Adrenal gland (tissue), 12 donors: ENCODE results near the gene TRIP11. TPM values are rescaled to one million over a fixed set of nuclear protein-coding genes. Genes with fewer than 3 reads are reported as not detected.

Experiments
- DNase-seq, 7 donors: peaks; one replicate each; pipeline ENCODE4 v3.0.0-alpha.2; 2019 to 2020
- H3K27ac ChIP-seq, 5 donors: fragments of 200-600 bp; sonication (generic) in 4 of 5; 1 replicate in 3 of 5; 2 replicates in 2 of 5; pipeline versions ENCODE4 v1.5.1 to v1.8.0; 2016 to 2020; ENCODE audit warnings: mild to moderate bottlenecking in 1 of 5
- H3K27me3 ChIP-seq: fragments of 200-600 bp; 2 replicates; pipeline ENCODE4 v1.8.0; 2021
- H3K36me3 ChIP-seq, 2 donors: fragments of 200-600 bp; replicated peaks in 1 of 2; 1 replicate in 1 of 2; 2 replicates in 1 of 2; pipeline versions ENCODE4 v1.5.1 to v1.8.0; 2018 to 2022
- H3K4me1 ChIP-seq, 2 donors: fragments of 200-600 bp; replicated peaks in 1 of 2; 1 replicate in 1 of 2; 2 replicates in 1 of 2; pipeline versions ENCODE4 v1.5.1 to v1.8.0; 2018 to 2021
- H3K4me3 ChIP-seq, 4 donors: fragments of 200-600 bp; sonication (generic) in 3 of 4; one replicate each; pipeline ENCODE4 v1.5.1; 2016 to 2018
- H3K9me3 ChIP-seq, 3 donors: fragments of 200-600 bp; sonication (generic) in 1 of 3; replicated peaks in 1 of 3; 1 replicate in 2 of 3; 2 replicates in 1 of 3; pipeline versions ENCODE4 v1.5.1 to v1.8.0; 2016 to 2021
- CTCF ChIP-seq, 6 experiments: fragments of 450-650 bp in 4 of 6; fragments of 200-600 bp in 2 of 6; sonication (generic) in 1 of 6; IDR thresholded peaks; 1 replicate in 5 of 6; 2 replicates in 1 of 6; pipeline versions ENCODE4 v1.5.1 to v1.8.0; 2016 to 2021; ENCODE audit warnings: antibody characterized with exemption in 6 of 6, mild to moderate bottlenecking in 2 of 6, moderate library complexity in 1 of 6
- POLR2A ChIP-seq, 2 donors: fragments of 450-650 bp; IDR thresholded peaks; one replicate each; pipeline ENCODE4 v1.6.1; 2017; ENCODE audit warnings: antibody characterized with exemption in 2 of 2, mild to moderate bottlenecking in 2 of 2, moderate library complexity in 1 of 2
- WGBS, 4 donors: extraction: QIAGEN DNeasy Blood & Tissue Kit in 2 of 4; methylation state at CpG; one replicate each; pipeline versions ENCODE4 v1.1.5 to v1.1.7; 2013 to 2017; 5-methylcytosine and 5-hydroxymethylcytosine counted together
- intact Hi-C, 2 donors: fragments of 100-400 bp; cut with DNase I; formaldehyde crosslinking; loops; one replicate each; pipeline versions ENCODE4 v1.14.1 to v1.15.0; 2022 to 2023
- polyA plus RNA-seq, 3 donors: library from polyadenylated mRNA; stranded (reverse); fragments of 200-250 nt in 2 of 3; fragments of 350-450 nt in 1 of 3; fragmentation: Illumina TruSeq in 1 of 3; extraction: RNeasy Lipid Tissue Mini Kit (QIAGEN cat#74804) in 1 of 3; gene quantifications; one replicate each; pipeline ENCODE4 v1.2.3, GENCODE V29; 2013 to 2014
- total RNA-seq, 9 donors: library from RNA; depleted of rRNA in 4 of 9; stranded (reverse); fragments of >200 nt in 4 of 9; fragments of 120-200 nt in 1 of 9; fragmentation: NEBNext Ultra II Directional in 1 of 9; extraction: Animal tissue kit (Norgen Biotek cat#: 25700) in 1 of 9; gene quantifications; one replicate each; pipeline versions ENCODE4 v1.1.0 to v1.2.4, GENCODE V29; 2013 to 2023
- donor health status: healthy with polysubstance abuse.
- donor health status: Bipolar disorder and iron deficiency.
- donor health status: DM: yes; HTN: yes; CAD: no.
- donor health status: DM: no; HTN: no; CAD: no.
- donor health status: DM: no; HTN: no; CAD: no.
- donor health status: DM: yes; HTN: yes; CAD: no.

The TRIP11 gene
- total and polyA plus RNA-seq, 12 donors, result 3.6 to 67.4 (median 34.7) TPM

- peak within 1 kb of the TSS in 3 of 4 donors; percentile 8 to 57 (median 35) for H3K4me3 ChIP-seq
- intact Hi-C loops, result no loop called here
- peak within 1 kb of the TSS in 4 of 5 donors; percentile 13 to 69 (median 52) for H3K27ac ChIP-seq
- H3K36me3 ChIP-seq, result no peaks in the 10 kb centered on the region
- H3K9me3 ChIP-seq, result no peaks in the 10 kb centered on the region
- H3K4me1 ChIP-seq, result peaks cover 0 to 7% of the 10 kb centered on the region in 2 donors
- 1 to 2% (median 2%) methylated on average over 23 to 54 of the region's 54 CpGs for WGBS, 4 donors
- no peaks in the 10 kb centered on the region for H3K27me3 ChIP-seq
- peak; percentile 42 to 63 (median 53) for DNase-seq
- TF ChIP-seq CTCF (IDR thresholded peaks at IDR 0.05) (no peak), POLR2A (IDR thresholded peaks at IDR 0.05) (peak in 1 of 2 donors; percentile 9)
These were observed 92.2 kb downstream of the TRIP11 start, which contains the start of gene FBLN5 for GRCh38 chr14:91947475-91948184. TSS of gene FBLN5 (minus strand) at chr14:91947694. CDS start at chr14:91947229, 465 bp downstream.

GRCh38 chr14:91946622-91947474 is 93.0 kb downstream of the TRIP11 start:
- no peak for TF ChIP-seq POLR2A (IDR thresholded peaks at IDR 0.05)
- no peak for TF ChIP-seq CTCF (IDR thresholded peaks at IDR 0.05)
- DNase-seq, result peak in 2 of 7 donors; percentile 19 to 24
- WGBS, 4 donors, result 16 to 26% (median 20%) methylated on average over 34 to 38 of the region's 38 CpGs
- no peaks in the 10 kb centered on the region for H3K9me3 ChIP-seq
- intact Hi-C loops, result no loop called here
- no peaks in the 10 kb centered on the region for H3K27me3 ChIP-seq
- H3K36me3 ChIP-seq, result no peaks in the 10 kb centered on the region
- H3K4me1 ChIP-seq, result peaks cover 0 to 7% of the 10 kb centered on the region in 2 donors
- H3K27ac ChIP-seq, result peak overlapping the region in 4 of 5 donors; percentile 13 to 69 (median 52)
- H3K4me3 ChIP-seq, result peak overlapping the region in 2 of 4 donors; percentile 35 to 57

GRCh38 chr14:91945751-91946621 is 93.9 kb downstream of the TRIP11 start:
- Histone ChIP-seq H3K4me1 (peaks cover 0 to 7% of the 10 kb centered on the region in 2 donors), H3K36me3 (no peaks in the 10 kb centered on the region), H3K9me3 (no peaks in the 10 kb centered on the region), H3K4me3 (peak overlapping the region in 1 of 4 donors; percentile 57), H3K27ac (peak overlapping the region in 3 of 5 donors; percentile 3 to 69 (median 60)), H3K27me3 (no peaks in the 10 kb centered on the region)
- TF ChIP-seq POLR2A (IDR thresholded peaks at IDR 0.05) (no peak), CTCF (IDR thresholded peaks at IDR 0.05) (no peak)
- 54 to 62% (median 59%) methylated on average over 10 of the region's 10 CpGs for WGBS, 4 donors
- DNase-seq, result peak in 1 of 7 donors; percentile 15
- intact Hi-C loops, result no loop called here
